ENCODE data around the gene EVA1A.

The EVA1A gene

DNA sequence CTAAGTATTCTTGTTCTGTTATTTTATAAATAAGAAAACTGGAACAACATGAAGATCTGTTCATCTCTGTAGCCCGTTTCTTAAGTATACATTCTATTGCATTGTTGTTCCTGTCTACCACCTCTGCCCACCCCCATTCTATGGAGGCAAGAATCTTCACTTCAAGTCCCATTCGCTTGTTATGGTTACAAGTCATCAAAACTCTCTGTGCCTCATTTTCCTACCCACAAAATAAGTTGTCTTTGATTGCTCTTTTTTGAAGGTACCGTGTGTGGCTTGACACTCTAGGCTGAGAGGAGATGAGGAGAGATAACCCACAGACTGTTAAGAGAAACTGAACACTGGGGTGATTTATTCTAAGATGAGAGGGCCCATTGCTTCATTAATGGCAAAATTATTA lies 2.9 kb upstream of the EVA1A start:
- no peak for DNase-seq (ENCODE audit: low spot score)

- DNase-seq (ENCODE audit: low spot score) = no peak
Observed at GRCh38 chr2:75562513-75562864, 1.8 kb upstream of the EVA1A start.

DNA sequence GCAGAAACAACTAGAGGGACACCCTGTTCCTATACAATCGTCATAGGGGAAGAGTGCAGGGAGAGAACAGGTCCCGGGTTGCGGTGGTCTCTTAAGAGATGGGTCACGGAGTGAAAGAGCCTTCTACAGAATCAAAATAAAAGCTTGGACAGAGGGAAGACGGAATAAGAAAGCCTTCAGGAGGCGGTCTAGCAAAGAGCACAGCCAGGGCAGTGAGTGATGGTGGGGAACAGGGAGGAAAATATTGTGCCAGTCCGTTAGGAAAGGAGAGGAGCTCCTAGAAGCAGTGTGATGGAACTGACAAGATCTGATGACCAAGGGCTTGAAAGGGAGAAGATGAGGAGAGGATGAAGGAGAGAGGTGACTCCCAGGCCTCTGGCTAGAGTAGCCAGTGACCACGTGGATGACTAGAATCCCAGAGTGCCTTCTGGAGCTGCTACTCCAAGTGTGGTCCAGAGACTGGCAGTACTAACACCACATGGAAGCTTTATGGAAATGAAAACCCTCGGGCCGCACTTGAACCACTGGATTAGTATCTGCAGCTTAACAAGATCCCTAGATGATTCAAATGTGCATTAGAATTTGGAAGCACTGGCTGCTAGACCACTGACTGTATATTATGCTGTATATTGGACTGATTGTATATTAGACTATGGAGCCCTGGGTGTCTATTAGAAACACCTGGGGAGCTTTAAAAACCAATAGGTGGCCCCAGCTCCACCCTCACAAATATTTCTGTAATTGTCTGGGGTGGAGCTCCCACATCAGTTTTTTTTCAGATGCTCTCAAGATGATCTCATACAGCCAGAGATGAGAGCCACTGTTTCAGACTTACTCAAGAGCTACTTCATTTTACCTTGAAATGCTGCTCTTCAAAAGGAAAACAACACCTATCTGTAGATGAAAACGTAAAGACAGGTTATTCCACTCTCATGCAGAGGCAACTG lies 1.1 kb upstream of the EVA1A start:
- DNase-seq (ENCODE audit: low spot score) = no peak

- no peak for DNase-seq (ENCODE audit: low spot score)
Observed at GRCh38 chr2:75560022-75560767, 544 bp downstream of the EVA1A start.

DNA sequence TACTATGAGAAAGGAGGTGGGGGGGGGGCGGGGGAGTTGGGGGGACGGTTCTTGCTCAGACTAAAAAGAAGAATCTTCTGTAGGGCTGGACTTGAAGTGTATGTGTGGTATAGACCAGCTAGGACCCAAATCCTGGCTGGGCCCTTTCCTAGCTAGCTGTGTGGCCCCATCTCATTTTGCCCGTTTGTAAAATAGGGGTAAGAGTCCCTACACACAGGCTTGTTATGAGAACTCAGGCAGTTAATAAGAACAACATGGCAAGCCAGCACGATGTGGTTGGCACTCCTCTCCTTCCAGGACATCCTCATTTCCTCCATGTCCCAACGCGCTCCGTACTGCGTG lies 1.1 kb downstream of the EVA1A start:
- DNase-seq (ENCODE audit: low spot score) = no peak

- no peak for DNase-seq (ENCODE audit: low spot score)
Observed at GRCh38 chr2:75558786-75559679, 1.7 kb downstream of the EVA1A start.

DNA sequence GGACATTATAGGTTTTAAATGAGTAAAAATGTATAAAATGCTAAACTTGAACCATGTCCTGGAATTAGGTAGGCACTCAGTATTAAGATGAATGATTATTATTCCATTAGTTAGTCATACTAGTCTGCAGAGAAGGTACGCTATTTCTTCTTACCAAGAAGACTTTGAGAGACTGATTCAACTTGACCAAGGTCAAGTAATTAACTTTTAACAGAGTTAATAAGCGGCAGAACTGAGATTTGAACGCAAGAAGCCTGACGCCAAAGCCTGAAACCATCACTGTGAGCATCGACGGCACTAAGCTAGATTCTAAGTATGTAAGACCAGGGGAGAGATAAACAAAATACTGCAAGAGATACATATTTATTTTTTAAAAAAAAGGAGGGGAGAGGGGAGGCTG lies 2.6 kb downstream of the EVA1A start:
- DNase-seq (ENCODE audit: low spot score) = no peak

GRCh38 chr2:75557474-75558133 lies 3.1 kb downstream of the EVA1A start:
- no peak for DNase-seq (ENCODE audit: low spot score)

GRCh38 chr2:75556679-75557366 lies 3.9 kb downstream of the EVA1A start:
- no peak for DNase-seq (ENCODE audit: low spot score)

GRCh38 chr2:75555701-75556100 lies 5.0 kb downstream of the EVA1A start:
- no peak for DNase-seq (ENCODE audit: low spot score)

DNA sequence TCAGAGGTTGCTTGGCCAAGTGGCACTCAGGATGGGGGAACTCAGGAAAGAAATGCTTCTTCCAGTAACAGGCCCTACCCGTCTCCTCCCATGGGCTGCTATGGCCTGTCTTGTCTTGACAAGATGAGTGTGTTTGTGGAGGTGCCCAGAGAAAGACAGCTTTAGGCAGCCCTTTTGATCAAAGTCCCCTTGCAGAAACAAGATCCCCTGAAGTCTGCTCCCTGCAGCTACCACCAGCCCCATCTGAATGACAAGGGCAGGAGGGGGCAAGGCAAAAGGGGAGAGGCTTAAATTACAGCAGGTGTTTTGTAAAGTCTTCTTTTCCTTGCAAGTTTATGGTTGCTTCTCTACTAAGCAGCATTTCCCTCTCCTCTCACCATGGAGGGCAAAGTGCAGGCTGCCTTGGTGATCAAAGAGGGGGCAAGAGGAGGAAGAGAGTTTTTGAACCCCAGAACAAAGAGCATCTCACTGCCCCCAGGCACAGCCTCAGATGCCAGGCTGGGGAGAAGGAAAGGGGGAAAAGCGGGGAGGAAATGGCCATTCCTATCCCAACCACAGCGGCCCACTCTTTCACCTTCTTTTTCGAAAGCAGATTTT lies 6.7 kb downstream of the EVA1A start:
- no peak for DNase-seq (ENCODE audit: low spot score)

DNA sequence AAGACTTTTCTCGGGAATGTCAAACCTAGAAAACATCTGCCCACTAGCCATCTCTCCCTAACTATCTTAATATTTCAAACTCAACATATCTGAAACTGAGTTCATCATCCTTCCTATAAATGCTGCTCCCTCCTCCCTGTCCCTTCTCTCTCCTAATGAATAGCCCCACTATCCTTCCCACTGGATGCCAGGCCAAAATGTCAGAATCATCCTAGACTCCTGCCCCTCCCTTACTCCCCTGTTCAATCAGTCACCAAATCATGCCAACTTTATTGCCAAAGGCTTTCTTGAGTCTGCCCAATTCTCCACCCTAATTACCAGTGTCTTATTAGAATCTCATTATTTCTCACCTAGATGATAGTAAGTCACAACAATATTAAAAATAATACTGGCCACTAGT lies 8.5 kb downstream of the EVA1A start:
- DNase-seq (ENCODE audit: low spot score) = no peak

DNA sequence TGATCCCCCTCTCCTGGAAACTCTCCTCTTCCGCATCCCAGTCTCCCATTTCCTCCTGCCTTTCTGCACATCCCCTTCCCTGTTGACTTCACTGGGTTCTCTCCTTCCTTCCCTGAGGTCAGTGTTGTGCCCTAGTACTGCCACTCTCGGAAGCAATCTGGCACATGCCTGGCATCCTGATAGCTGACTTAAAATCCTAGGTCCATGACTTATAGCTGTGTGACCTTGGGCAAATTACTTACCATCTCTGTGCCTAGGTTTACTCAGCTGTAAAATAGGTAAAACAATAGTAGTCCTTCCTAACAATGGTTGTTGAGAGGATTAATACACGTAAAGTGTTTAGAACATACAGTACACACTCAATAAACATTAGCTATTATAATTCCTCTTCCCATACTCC lies 9.3 kb downstream of the EVA1A start:
- DNase-seq (ENCODE audit: low spot score) = no peak

- no peak for DNase-seq (ENCODE audit: low spot score)
Observed at GRCh38 chr2:75549401-75550253, 11.1 kb downstream of the EVA1A start.

DNA sequence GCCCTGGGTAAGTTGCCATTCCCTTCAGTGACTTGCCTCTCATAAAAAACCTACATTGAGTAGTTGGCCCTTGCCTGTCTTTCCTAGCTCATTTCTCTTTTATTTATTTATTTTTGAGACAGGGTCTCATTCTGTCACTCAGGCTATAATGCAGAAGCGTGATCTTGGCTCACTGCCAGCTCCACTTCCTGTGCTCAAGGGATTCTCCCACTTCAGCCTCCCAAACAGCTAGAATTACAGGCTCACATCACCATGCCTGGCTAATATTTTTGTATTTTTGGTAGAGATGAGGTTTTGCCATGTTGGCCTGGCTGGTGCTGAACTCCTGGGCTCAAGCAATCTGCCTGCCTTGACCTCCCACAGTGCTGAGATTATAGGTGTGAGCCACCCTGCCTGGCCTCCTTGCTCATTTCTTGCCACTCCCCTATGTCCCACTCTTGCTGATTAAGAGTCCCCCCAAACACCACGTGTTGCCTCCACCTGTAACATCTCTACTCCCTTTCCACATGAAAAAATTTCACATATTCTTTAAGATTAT lies 12.6 kb downstream of the EVA1A start:
- DNase-seq (ENCODE audit: low spot score) = no peak

DNA sequence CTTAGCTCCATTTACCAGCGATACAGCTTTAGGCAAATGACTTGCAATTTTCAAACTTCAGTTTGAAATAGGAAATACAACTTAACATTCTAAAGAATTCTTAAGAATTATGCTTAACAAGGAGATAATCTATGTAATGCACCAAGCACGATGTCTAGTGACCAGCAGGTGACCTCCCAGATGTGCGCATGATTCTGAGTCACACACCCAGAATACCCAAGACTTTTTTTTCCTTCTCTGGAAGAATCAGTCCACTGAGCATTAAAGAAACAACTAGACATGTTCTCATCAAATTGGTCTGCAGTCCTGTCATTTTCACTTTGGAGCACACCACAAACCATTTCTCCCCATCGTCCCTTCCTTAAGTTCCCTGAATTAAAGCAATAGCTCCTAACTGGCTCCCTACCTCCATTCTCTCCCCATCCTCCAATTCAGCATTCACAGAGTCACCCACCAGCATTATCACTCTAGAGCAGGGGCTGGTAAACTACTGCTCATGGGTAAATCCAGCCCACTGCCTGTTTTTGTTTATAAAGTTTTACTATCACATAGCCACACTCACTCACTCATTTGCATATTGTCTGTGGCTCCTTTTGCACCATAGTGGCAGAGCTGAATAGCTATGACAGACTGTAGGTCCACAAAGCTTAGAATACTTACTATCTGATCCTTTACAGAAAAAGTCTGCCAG lies 13.2 kb downstream of the EVA1A start:
- no peak for DNase-seq (ENCODE audit: low spot score)

DNA sequence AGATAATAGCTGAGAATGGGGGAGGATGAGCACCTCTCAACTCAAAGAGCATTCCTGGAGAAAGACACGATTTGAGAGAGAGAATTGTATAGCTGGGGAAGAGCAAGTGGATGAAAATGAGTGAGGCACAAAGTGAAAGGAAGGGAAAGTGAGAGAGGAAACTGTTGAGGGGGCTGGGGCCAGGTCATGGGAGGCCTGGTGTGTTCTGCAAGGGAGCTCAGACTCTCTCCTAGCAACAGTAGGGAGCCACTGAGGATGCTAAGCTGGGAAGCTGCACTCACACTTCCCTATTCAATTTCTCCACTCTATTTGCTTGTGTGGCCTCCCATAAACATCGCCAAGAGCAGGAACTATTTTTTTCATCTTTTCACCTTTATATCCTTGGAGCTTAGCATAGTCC lies 14.8 kb downstream of the EVA1A start:
- no peak for DNase-seq (ENCODE audit: low spot score)

DNA sequence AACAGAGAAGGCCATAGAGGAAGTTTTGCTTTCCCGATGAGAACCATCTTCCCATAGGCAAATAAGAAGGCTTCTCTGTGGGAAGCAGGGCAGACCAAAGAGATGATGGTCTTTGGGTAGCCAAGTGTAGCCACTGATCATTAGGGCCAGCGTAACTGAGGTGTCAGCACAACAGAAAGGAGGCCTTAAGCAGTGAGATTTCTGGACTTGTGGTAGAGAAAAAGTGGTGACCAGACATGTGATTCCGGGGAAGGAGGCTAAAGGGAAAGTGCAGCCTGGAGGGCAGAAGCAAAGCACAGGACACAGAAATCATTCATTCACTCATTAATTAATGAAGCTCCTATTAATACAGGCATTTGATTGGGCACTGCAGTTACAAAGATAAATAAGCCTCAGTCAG lies 15.4 kb downstream of the EVA1A start:
- DNase-seq (ENCODE audit: low spot score) = no peak

- no peak for DNase-seq (ENCODE audit: low spot score)
Observed at GRCh38 chr2:75543446-75543845, 17.3 kb downstream of the EVA1A start.
